Measurements from ENCODE around the gene NAGPA.

Gene NAGPA

DNA sequence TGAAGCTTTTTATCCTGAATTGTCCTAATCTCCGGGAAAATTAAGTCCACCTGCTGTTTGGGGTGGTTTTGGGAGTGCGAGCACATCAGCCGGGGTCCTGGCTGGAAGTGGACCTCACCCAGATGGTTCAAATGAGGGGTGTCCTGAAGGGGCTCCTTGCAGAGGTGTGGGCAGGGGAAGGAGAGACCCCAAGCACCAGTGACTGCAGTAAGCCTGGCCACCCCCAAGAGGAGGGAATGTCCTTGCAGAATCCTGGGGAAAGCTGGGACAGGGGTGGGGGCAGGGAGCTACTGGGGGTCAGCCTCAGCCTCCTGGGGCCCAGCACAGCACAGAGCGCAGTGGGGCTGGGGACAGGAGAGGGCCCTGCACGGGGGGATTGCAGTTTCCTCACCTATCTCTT, 29.4 kb downstream of the NAGPA start:
- H3K4me3 ChIP-seq (ENCODE audit: low read depth, low read length, poor library complexity, severe bottlenecking) = no peak overlapping the region
- no peak overlapping the region for H2AFZ ChIP-seq (ENCODE audit: low read length)
- H3K79me2 ChIP-seq (ENCODE audit: insufficient read depth, low read length) = no peaks in the 10 kb centered on the region
- no peak overlapping the region for H3K4me2 ChIP-seq (ENCODE audit: low read length)
- H3K9me2 ChIP-seq (ENCODE audit: low read depth, low read length) = no peaks in the 10 kb centered on the region
- no peak overlapping the region for H3K27ac ChIP-seq (ENCODE audit: low read depth, low read length, poor library complexity, severe bottlenecking)
- H3K4me1 ChIP-seq (ENCODE audit: insufficient read depth, low read length, severe bottlenecking) = no peaks in the 10 kb centered on the region
- no peaks in the 10 kb centered on the region for H3K9me3 ChIP-seq (ENCODE audit: low read length)
- no peak overlapping the region for H3K9ac ChIP-seq (ENCODE audit: low read length)
- H4K20me1 ChIP-seq (ENCODE audit: insufficient read depth, low read length) = no peaks in the 10 kb centered on the region
- H3F3A ChIP-seq (ENCODE audit: insufficient read depth, low read length) = no peaks in the 10 kb centered on the region
- TF ChIP-seq EZH2 (IDR thresholded peaks at IDR 0.05; ENCODE audit: borderline replicate concordance, low read length) = no peak
- TF ChIP-seq, protein P1, sequence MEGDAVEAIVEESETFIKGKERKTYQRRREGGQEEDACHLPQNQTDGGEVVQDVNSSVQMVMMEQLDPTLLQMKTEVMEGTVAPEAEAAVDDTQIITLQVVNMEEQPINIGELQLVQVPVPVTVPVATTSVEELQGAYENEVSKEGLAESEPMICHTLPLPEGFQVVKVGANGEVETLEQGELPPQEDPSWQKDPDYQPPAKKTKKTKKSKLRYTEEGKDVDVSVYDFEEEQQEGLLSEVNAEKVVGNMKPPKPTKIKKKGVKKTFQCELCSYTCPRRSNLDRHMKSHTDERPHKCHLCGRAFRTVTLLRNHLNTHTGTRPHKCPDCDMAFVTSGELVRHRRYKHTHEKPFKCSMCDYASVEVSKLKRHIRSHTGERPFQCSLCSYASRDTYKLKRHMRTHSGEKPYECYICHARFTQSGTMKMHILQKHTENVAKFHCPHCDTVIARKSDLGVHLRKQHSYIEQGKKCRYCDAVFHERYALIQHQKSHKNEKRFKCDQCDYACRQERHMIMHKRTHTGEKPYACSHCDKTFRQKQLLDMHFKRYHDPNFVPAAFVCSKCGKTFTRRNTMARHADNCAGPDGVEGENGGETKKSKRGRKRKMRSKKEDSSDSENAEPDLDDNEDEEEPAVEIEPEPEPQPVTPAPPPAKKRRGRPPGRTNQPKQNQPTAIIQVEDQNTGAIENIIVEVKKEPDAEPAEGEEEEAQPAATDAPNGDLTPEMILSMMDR (IDR thresholded peaks at IDR 0.05; ENCODE audit: low read length) = no peak
- H3K36me3 ChIP-seq (ENCODE audit: insufficient read depth, low read length) = no peaks in the 10 kb centered on the region
- no peaks in the 10 kb centered on the region for H3K27me3 ChIP-seq (ENCODE audit: insufficient read depth, low read length)

DNA sequence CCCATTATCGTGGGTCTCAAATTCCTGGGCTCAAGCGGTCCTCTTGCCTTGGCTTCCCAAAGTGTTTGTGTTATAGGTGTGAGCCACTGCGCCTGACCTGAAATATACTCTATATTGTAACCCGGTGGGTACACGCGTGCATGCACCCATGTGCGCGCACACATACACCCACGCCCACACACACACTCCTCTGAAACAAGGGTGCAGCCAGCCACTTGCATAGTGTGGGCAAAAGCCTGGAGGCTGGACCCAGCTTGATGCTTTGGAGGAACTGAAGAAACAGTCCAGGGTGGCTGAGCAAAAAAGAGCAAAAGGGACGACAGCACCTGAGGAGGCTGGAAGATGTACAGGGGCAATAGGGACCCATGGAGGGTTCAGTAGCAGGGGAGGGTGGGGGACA, 29.9 kb downstream of the NAGPA start:
- H3K4me3 ChIP-seq (ENCODE audit: low read depth, low read length, poor library complexity, severe bottlenecking) = no peak overlapping the region
- no peaks in the 10 kb centered on the region for H3K4me1 ChIP-seq (ENCODE audit: insufficient read depth, low read length, severe bottlenecking)
- no peaks in the 10 kb centered on the region for H4K20me1 ChIP-seq (ENCODE audit: insufficient read depth, low read length)
- no peak for TF ChIP-seq EZH2 (IDR thresholded peaks at IDR 0.05; ENCODE audit: borderline replicate concordance, low read length)
- TF ChIP-seq, protein P1 (IDR thresholded peaks at IDR 0.05; ENCODE audit: low read length) = no peak
- H3K9ac ChIP-seq (ENCODE audit: low read length) = no peak overlapping the region
- no peak overlapping the region for H3K27ac ChIP-seq (ENCODE audit: low read depth, low read length, poor library complexity, severe bottlenecking)
- H3K9me3 ChIP-seq (ENCODE audit: low read length) = no peaks in the 10 kb centered on the region
- 0 out of 2 replicates have a peak, but pooled peaks cover 4% of the 10 kb centered on the region for H3K27me3 ChIP-seq (ENCODE audit: insufficient read depth, low read length)
- H3K4me2 ChIP-seq (ENCODE audit: low read length) = no peak overlapping the region
- no peaks in the 10 kb centered on the region for H3F3A ChIP-seq (ENCODE audit: insufficient read depth, low read length)
- no peaks in the 10 kb centered on the region for H3K36me3 ChIP-seq (ENCODE audit: insufficient read depth, low read length)
- H2AFZ ChIP-seq (ENCODE audit: low read length) = no peak overlapping the region
- H3K79me2 ChIP-seq (ENCODE audit: insufficient read depth, low read length) = no peaks in the 10 kb centered on the region
- no peaks in the 10 kb centered on the region for H3K9me2 ChIP-seq (ENCODE audit: low read depth, low read length)

DNA sequence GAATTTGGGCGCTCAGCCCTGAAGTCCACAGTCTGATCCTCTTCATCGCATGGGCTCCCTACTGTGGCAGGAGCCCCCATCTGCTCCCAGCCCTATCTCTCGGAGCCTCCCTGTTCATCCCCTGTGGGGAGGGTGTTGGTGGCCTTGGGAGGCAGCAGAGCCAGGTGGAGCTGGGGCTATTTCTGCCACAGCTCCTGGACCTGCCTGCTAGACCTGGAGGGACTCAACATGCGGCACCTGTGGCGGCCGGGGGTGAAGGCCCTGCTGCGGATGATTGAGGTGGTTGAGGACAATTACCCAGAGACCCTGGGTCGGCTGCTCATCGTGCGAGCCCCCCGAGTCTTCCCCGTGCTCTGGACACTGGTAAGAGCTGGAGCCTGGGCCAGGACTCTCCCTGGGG, 30.5 kb downstream of the NAGPA start:
- 0 out of 2 replicates have a peak, but pooled peaks cover 4% of the 10 kb centered on the region for H3K27me3 ChIP-seq (ENCODE audit: insufficient read depth, low read length)

More for the DNA sequence above, 30.5 kb downstream of the NAGPA start:
- Histone ChIP-seq H2AFZ (ENCODE audit: low read length) (no peak overlapping the region), H3K9me2 (ENCODE audit: low read depth, low read length) (no peaks in the 10 kb centered on the region), H3K79me2 (ENCODE audit: insufficient read depth, low read length) (no peaks in the 10 kb centered on the region), H3K9ac (ENCODE audit: low read length) (no peak overlapping the region), H3K9me3 (ENCODE audit: low read length) (no peaks in the 10 kb centered on the region), H3F3A (ENCODE audit: insufficient read depth, low read length) (no peaks in the 10 kb centered on the region), H3K4me1 (ENCODE audit: insufficient read depth, low read length, severe bottlenecking) (no peaks in the 10 kb centered on the region), H3K36me3 (ENCODE audit: insufficient read depth, low read length) (no peaks in the 10 kb centered on the region), H4K20me1 (ENCODE audit: insufficient read depth, low read length) (no peaks in the 10 kb centered on the region), H3K4me2 (ENCODE audit: low read length) (no peak overlapping the region), H3K27ac (ENCODE audit: low read depth, low read length, poor library complexity, severe bottlenecking) (no peak overlapping the region), H3K4me3 (ENCODE audit: low read depth, low read length, poor library complexity, severe bottlenecking) (no peak overlapping the region)
- TF ChIP-seq, protein P1 (IDR thresholded peaks at IDR 0.05; ENCODE audit: low read length) = no peak
- no peak for TF ChIP-seq EZH2 (IDR thresholded peaks at IDR 0.05; ENCODE audit: borderline replicate concordance, low read length)

All from OCI-LY1 (cell line).